Activated CD4-positive, alpha-beta T cell treated with anti-CD3 and anti-CD28 coated beads, Interleukin-10, Interleukin-2, amounts not matched to agents 100 ng/mL and 50 ng/mL, durations not matched to agents 16 hours and 8 hours (primary cell): ENCODE data around the gene ATG2B.

Experiments
- DNase-seq: peaks from one replicate; pipeline ENCODE4 v3.0.0-alpha.2; 2020

ATG2B gene

GRCh38 chr14:96270565-96271420 lies 92.3 kb downstream of the ATG2B start:
- DNase-seq = no peak

GRCh38 chr14:96269359-96269710 lies 93.8 kb downstream of the ATG2B start:
- DNase-seq = no peak

- no peak for DNase-seq
These were observed 94.4 kb downstream of the ATG2B start for GRCh38 chr14:96268431-96269358.

GRCh38 chr14:96267916-96268315 lies 95.2 kb downstream of the ATG2B start:
- DNase-seq = no peak

GRCh38 chr14:96267336-96267735 lies 95.8 kb downstream of the ATG2B start:
- DNase-seq = no peak

GRCh38 chr14:96265383-96266095 lies 97.6 kb downstream of the ATG2B start:
- no peak for DNase-seq

- no peak for DNase-seq
These were observed 98.3 kb downstream of the ATG2B start for GRCh38 chr14:96264853-96265252.

GRCh38 chr14:96264200-96264553 lies 99.0 kb downstream of the ATG2B start:
- no peak for DNase-seq

GRCh38 chr14:96263347-96264199 lies 99.6 kb downstream of the ATG2B start:
- no peak for DNase-seq

GRCh38 chr14:96261772-96262655 lies 101.1 kb downstream of the ATG2B start:
- no peak for DNase-seq

GRCh38 chr14:96261053-96261452 lies 102.1 kb downstream of the ATG2B start:
- DNase-seq = no peak

- DNase-seq = no peak
These were observed 102.8 kb downstream of the ATG2B start for GRCh38 chr14:96260341-96260821.

- DNase-seq = no peak
These were observed 105.2 kb downstream of the ATG2B start for GRCh38 chr14:96257900-96258299.

- no peak for DNase-seq
These were observed 106.1 kb downstream of the ATG2B start for GRCh38 chr14:96257056-96257455.

GRCh38 chr14:96256407-96256806 lies 106.7 kb downstream of the ATG2B start:
- DNase-seq = no peak

- no peak for DNase-seq
These were observed 107.4 kb downstream of the ATG2B start, which contains the start of gene BDKRB1 for GRCh38 chr14:96255501-96256366. BDKRB1 (plus strand) TSS chr14:96256210; CDS start chr14:96263683, 7,473 bp downstream.

GRCh38 chr14:96254687-96255086 lies 108.5 kb downstream of the ATG2B start:
- no peak for DNase-seq

GRCh38 chr14:96252999-96253539 lies 110.1 kb downstream of the ATG2B start:
- no peak for DNase-seq

- DNase-seq = no peak
These were observed 110.7 kb downstream of the ATG2B start for GRCh38 chr14:96252323-96252998.
